Measurements from ENCODE around the gene UBXN4. TPM values are rescaled to one million over a fixed set of nuclear protein-coding genes. Genes with fewer than 3 reads are reported as not detected.

The UBXN4 gene
- total and polyA plus RNA-seq, 2 donors (not counting 1 experiment from before 2014, with no cell fraction given): 78.8 to 108 TPM

- no peak for DNase-seq (ENCODE audit: low read depth in 2 of 2)
- no peaks in the 10 kb centered on the region for H3K4me1 ChIP-seq (ENCODE audit: control insufficient read depth, extremely low read depth, insufficient read depth, low read length)
- no peak overlapping the region for H3K4me2 ChIP-seq (ENCODE audit: extremely low read depth, insufficient read depth, low read length)
- no peaks in the 10 kb centered on the region for H3K27me3 ChIP-seq (ENCODE audit: control insufficient read depth, insufficient read depth, low read length)
- no peak overlapping the region for H2AFZ ChIP-seq (ENCODE audit: low read length)
- peaks cover 7% of the 10 kb centered on the region for H3K36me3 ChIP-seq (ENCODE audit: control insufficient read depth, insufficient read depth, low read length)
- H3K27ac ChIP-seq (ENCODE audit: insufficient read depth, low read length): no peak overlapping the region
- no peak overlapping the region for H3K9ac ChIP-seq (ENCODE audit: insufficient read depth, low read length)
- no peak for TF ChIP-seq EZH2 (IDR thresholded peaks at IDR 0.05; ENCODE audit: low read length, missing control alignments)
- TF ChIP-seq, protein P1, sequence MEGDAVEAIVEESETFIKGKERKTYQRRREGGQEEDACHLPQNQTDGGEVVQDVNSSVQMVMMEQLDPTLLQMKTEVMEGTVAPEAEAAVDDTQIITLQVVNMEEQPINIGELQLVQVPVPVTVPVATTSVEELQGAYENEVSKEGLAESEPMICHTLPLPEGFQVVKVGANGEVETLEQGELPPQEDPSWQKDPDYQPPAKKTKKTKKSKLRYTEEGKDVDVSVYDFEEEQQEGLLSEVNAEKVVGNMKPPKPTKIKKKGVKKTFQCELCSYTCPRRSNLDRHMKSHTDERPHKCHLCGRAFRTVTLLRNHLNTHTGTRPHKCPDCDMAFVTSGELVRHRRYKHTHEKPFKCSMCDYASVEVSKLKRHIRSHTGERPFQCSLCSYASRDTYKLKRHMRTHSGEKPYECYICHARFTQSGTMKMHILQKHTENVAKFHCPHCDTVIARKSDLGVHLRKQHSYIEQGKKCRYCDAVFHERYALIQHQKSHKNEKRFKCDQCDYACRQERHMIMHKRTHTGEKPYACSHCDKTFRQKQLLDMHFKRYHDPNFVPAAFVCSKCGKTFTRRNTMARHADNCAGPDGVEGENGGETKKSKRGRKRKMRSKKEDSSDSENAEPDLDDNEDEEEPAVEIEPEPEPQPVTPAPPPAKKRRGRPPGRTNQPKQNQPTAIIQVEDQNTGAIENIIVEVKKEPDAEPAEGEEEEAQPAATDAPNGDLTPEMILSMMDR (conservative IDR thresholded peaks at IDR 0.05 in 1 of 2, IDR thresholded peaks at IDR 0.05 in 1 of 2; ENCODE audit: low read depth in 1 of 2, low read length in 2 of 2): no peak
- H4K20me1 ChIP-seq (ENCODE audit: control insufficient read depth, extremely low read depth, insufficient read depth, low read length): no peaks in the 10 kb centered on the region
- H3K4me3 ChIP-seq (replicated peaks in 1 of 4; ENCODE audit: control extremely low read depth in 1 of 4, insufficient read depth in 1 of 4, low read depth in 3 of 4, low read length in 4 of 4): no peak overlapping the region
- H3K79me2 ChIP-seq (ENCODE audit: control insufficient read depth, insufficient read depth, low read length): no peaks in the 10 kb centered on the region
- H3K9me3 ChIP-seq (ENCODE audit: control insufficient read depth, insufficient read depth, low read depth, low read length): no peaks in the 10 kb centered on the region
These were observed 34.7 kb downstream of the UBXN4 start for GRCh38 chr2:135776367-135776766.

GRCh38 chr2:135782231-135782630, 40.6 kb downstream of the UBXN4 start:
- no peak for DNase-seq (ENCODE audit: low read depth in 2 of 2)
- no peaks in the 10 kb centered on the region for H3K79me2 ChIP-seq (ENCODE audit: control insufficient read depth, insufficient read depth, low read length)

GRCh38 chr2:135783439-135783838, 41.8 kb downstream of the UBXN4 start:
- no peaks in the 10 kb centered on the region for H3K79me2 ChIP-seq (ENCODE audit: control insufficient read depth, insufficient read depth, low read length)
- peaks cover 2% of the 10 kb centered on the region for H3K36me3 ChIP-seq (ENCODE audit: control insufficient read depth, insufficient read depth, low read length)
- H3K27me3 ChIP-seq (ENCODE audit: control insufficient read depth, insufficient read depth, low read length): no peaks in the 10 kb centered on the region
- H3K4me3 ChIP-seq (replicated peaks in 1 of 4; ENCODE audit: control extremely low read depth in 1 of 4, insufficient read depth in 1 of 4, low read depth in 3 of 4, low read length in 4 of 4): no peak overlapping the region
- peaks cover 5% of the 10 kb centered on the region for H3K4me1 ChIP-seq (ENCODE audit: control insufficient read depth, extremely low read depth, insufficient read depth, low read length)
- H3K9me3 ChIP-seq (ENCODE audit: control insufficient read depth, insufficient read depth, low read depth, low read length): no peaks in the 10 kb centered on the region
- no peak for DNase-seq (ENCODE audit: low read depth in 2 of 2)
- no peak overlapping the region for H2AFZ ChIP-seq (ENCODE audit: low read length)
- no peak overlapping the region for H3K9ac ChIP-seq (ENCODE audit: insufficient read depth, low read length)
- H4K20me1 ChIP-seq (ENCODE audit: control insufficient read depth, extremely low read depth, insufficient read depth, low read length): no peaks in the 10 kb centered on the region
- TF ChIP-seq, protein P1 (conservative IDR thresholded peaks at IDR 0.05 in 1 of 2, IDR thresholded peaks at IDR 0.05 in 1 of 2; ENCODE audit: low read depth in 1 of 2, low read length in 2 of 2): no peak
- no peak for TF ChIP-seq EZH2 (IDR thresholded peaks at IDR 0.05; ENCODE audit: low read length, missing control alignments)
- H3K27ac ChIP-seq (ENCODE audit: insufficient read depth, low read length): no peak overlapping the region
- H3K4me2 ChIP-seq (ENCODE audit: extremely low read depth, insufficient read depth, low read length): no peak overlapping the region

More at GRCh38 chr2:135782231-135782630, 40.6 kb downstream of the UBXN4 start:
- Histone ChIP-seq H2AFZ (ENCODE audit: low read length) (no peak overlapping the region), H3K36me3 (ENCODE audit: control insufficient read depth, insufficient read depth, low read length) (no peaks in the 10 kb centered on the region), H3K27me3 (ENCODE audit: control insufficient read depth, insufficient read depth, low read length) (no peaks in the 10 kb centered on the region), H3K27ac (ENCODE audit: insufficient read depth, low read length) (no peak overlapping the region), H3K4me3 (replicated peaks in 1 of 4; ENCODE audit: control extremely low read depth in 1 of 4, insufficient read depth in 1 of 4, low read depth in 3 of 4, low read length in 4 of 4) (no peak overlapping the region), H3K4me1 (ENCODE audit: control insufficient read depth, extremely low read depth, insufficient read depth, low read length) (peaks cover 3% of the 10 kb centered on the region), H3K4me2 (ENCODE audit: extremely low read depth, insufficient read depth, low read length) (no peak overlapping the region), H3K9me3 (ENCODE audit: control insufficient read depth, insufficient read depth, low read depth, low read length) (no peaks in the 10 kb centered on the region), H4K20me1 (ENCODE audit: control insufficient read depth, extremely low read depth, insufficient read depth, low read length) (no peaks in the 10 kb centered on the region), H3K9ac (ENCODE audit: insufficient read depth, low read length) (no peak overlapping the region)
- TF ChIP-seq, protein P1 (conservative IDR thresholded peaks at IDR 0.05 in 1 of 2, IDR thresholded peaks at IDR 0.05 in 1 of 2; ENCODE audit: low read depth in 1 of 2, low read length in 2 of 2): no peak
- no peak for TF ChIP-seq EZH2 (IDR thresholded peaks at IDR 0.05; ENCODE audit: low read length, missing control alignments)
